Mucosa of stomach (tissue), 1 donor: ENCODE data around the gene ERCC8.
"Not testable (repeated sequence)": the region's sequence is repeated elsewhere in the genome, so short reads cannot be mapped to it uniquely, and the experiment has no call there.

Source experiments
- H3K27me3 ChIP-seq: one replicate; pipeline ENCODE4 v1.7.0; 2013; ENCODE audit warnings: mild to moderate bottlenecking, low read length; ENCODE audit not compliant: control insufficient read depth, insufficient read depth
- H3K36me3 ChIP-seq: one replicate; pipeline ENCODE4 v1.7.0; 2013; ENCODE audit warnings: low read length; ENCODE audit not compliant: control insufficient read depth, insufficient read depth
- H3K4me1 ChIP-seq: one replicate; pipeline ENCODE4 v1.7.0; 2013; ENCODE audit warnings: mild to moderate bottlenecking, low read length; ENCODE audit not compliant: control insufficient read depth, insufficient read depth
- H3K4me3 ChIP-seq: one replicate; pipeline ENCODE4 v1.7.0; 2013; ENCODE audit warnings: low read length
- H3K9ac ChIP-seq: one replicate; pipeline ENCODE4 v1.7.0; 2013; ENCODE audit warnings: mild to moderate bottlenecking, low read length, moderate library complexity
- H3K9me3 ChIP-seq: one replicate; pipeline ENCODE4 v1.7.0; 2013; ENCODE audit warnings: mild to moderate bottlenecking, low read length, moderate library complexity; ENCODE audit not compliant: control insufficient read depth
- donor health status: Pancreatic carcinoma.

Gene ERCC8

DNA sequence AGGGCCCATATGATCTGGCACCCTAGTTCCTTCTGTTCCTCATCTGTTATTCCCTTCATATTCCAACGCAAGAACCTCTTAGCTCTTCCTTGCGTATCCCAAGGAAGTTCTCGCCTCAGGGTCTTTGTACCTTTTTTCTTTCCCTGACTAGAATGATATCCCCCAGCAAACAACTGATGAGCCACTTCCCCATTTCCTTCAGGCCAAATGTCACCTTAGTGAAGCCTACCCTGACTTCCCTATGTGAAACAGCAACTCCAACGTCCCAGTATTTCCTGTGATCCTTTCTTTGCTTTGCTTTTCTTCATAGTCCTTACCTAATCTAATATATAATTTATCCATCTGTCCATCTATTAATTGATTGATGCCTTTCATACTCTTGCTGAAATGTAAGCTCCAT is 47.9 kb downstream of the ERCC8 start:
- Histone ChIP-seq H3K27me3 (no peaks in the 10 kb centered on the region), H3K4me1 (no peaks in the 10 kb centered on the region), H3K4me3 (no peak overlapping the region), H3K36me3 (no peaks in the 10 kb centered on the region), H3K9me3 (no peaks in the 10 kb centered on the region), H3K9ac (no peak overlapping the region)

DNA sequence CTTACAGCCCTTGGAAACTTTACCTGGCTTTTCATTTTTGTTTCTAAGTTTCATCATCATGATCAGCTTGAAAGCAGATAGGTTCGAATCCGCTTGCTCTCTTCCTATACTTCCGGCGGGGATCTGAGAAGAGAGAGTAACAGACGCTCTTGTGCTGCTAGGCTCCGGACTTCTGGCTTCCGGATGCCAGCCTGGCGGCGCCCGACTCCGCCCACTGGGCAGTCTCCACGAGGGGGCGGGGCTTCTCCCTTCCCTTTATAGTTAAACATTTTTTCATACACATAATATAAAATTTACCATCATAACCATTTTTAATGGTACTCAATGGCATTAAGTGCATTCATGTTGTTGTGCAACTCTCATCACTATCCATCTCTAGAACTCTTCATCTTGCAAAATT is 51.3 kb downstream of the ERCC8 start:
- Histone ChIP-seq H3K9me3 (no peaks in the 10 kb centered on the region), H3K4me3 (no peak overlapping the region), H3K9ac (no peak overlapping the region), H3K36me3 (no peaks in the 10 kb centered on the region), H3K27me3 (no peaks in the 10 kb centered on the region), H3K4me1 (no peaks in the 10 kb centered on the region)

DNA sequence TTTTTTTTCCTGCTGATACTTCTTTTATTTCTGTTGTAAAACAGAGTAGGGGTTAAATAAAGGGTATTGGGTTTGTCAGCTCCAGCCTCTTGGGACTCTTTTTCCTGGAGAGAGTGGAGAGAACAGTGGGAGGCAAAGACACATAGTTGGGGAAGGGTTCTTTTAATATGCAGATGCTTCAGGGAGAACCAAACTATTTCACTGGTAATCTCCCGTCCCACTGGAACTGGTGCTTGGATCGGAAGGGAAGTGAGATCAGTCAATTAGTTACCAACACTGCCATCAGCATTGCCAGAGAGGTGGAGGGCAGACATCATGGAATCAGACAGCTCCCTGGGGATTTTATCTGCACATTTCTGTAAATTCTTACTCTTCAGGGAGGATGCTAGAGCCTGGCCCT is 53.2 kb downstream of the ERCC8 start:
- Histone ChIP-seq H3K9ac (no peak overlapping the region), H3K4me3 (no peak overlapping the region), H3K27me3 (no peaks in the 10 kb centered on the region), H3K9me3 (no peaks in the 10 kb centered on the region), H3K4me1 (no peaks in the 10 kb centered on the region), H3K36me3 (no peaks in the 10 kb centered on the region)

DNA sequence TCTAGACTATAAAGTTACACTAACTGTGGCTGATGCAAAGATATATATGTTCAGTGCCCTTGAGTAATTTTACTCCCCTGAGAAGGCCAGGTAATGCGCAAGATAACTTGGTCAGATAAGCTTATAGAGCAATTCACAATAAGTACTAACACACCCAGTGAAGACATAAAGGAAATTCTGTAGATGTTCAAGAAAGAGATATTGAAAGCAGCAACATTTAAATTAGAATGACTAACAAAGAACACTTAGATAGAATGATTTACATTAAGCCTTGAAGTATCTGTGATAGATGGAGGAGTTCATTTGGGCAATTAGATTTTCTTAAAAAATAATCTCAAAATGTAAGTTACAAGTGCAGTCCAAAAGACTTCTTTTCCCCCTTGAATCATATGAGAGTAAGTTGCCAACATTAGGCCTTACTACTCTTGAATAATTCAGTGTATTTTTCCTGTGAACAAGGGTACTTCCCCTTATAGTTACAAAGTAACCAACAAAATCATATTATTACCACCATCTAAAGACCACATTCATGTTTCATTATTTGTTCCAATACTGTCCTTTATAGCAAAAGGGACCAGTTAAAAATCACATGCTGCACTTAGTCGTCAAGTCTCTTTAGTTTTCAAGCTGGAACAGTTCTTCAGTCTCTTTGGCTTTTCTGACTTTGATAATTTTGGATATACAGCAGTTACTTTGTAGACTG is 56.4 kb downstream of the ERCC8 start:
- no peaks in the 10 kb centered on the region for H3K36me3 ChIP-seq
- no peak overlapping the region for H3K9ac ChIP-seq
- no peaks in the 10 kb centered on the region for H3K4me1 ChIP-seq
- no peak overlapping the region for H3K4me3 ChIP-seq
- no peaks in the 10 kb centered on the region for H3K9me3 ChIP-seq
- H3K27me3 ChIP-seq, result no peaks in the 10 kb centered on the region

DNA sequence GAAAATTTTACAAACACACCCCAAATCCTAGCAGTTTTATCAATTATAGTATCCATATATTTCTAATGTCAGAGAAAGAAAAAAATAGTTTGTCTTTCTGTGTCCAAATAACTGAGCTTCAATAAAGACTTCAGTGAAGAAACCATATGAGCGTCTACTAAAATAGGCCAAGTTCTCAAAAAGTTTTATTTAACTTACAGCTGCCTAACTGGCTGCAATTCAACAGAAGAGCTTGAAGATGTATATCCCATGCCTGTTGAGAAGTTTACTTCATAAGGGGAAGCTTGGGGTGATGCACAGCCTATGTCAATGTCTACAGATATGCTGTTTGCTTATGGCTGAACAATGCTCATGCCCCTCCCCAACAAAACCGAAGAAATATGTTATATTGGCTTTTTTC is 57.1 kb downstream of the ERCC8 start:
- no peak overlapping the region for H3K4me3 ChIP-seq
- H3K27me3 ChIP-seq, result no peaks in the 10 kb centered on the region
- H3K4me1 ChIP-seq, result no peaks in the 10 kb centered on the region
- no peaks in the 10 kb centered on the region for H3K36me3 ChIP-seq
- H3K9me3 ChIP-seq, result no peaks in the 10 kb centered on the region
- H3K9ac ChIP-seq, result no peak overlapping the region

DNA sequence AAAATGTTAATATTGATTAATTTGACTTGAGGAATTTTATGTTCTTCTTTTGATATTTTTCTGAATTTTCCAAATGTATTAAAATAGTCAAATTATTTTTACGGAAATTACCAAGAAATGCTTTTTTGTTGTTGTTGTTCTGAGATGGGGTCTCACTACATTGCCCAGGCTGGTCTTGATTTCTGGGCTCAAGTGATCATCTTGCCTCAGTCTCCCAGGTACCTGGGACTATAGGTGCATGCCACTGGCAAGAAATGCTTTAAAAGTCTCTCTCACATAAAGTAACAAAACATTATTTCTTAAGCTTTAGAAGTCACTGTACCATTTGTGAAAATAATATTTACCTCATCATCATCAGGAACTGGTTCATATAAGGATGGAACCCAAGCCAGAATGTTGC is 57.8 kb downstream of the ERCC8 start:
- Histone ChIP-seq H3K9ac (no peak overlapping the region), H3K4me1 (no peaks in the 10 kb centered on the region), H3K4me3 (no peak overlapping the region), H3K27me3 (no peaks in the 10 kb centered on the region), H3K36me3 (no peaks in the 10 kb centered on the region), H3K9me3 (no peaks in the 10 kb centered on the region)

DNA sequence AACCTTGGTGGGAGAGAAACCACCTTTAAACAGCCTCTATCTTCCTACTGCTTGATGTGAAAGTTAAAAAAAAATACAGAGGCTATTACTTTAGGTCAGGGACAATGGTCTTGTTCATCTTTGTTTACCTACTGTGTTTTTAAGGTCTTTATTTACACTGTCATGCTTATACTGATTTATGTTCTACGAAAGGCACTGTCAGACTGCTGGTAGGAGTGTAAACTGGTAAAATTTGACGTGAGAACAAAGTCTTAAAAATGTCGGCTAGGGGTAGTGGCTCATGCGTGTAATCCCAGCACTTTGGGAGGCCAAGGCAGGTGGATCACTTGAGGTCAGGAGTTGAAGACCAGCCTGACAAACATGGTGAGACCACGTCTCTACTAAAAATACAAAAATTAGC is 58.7 kb downstream of the ERCC8 start:
- Histone ChIP-seq H3K9ac (no peak overlapping the region), H3K9me3 (no peaks in the 10 kb centered on the region), H3K27me3 (no peaks in the 10 kb centered on the region), H3K4me1 (no peaks in the 10 kb centered on the region), H3K36me3 (no peaks in the 10 kb centered on the region), H3K4me3 (no peak overlapping the region)

DNA sequence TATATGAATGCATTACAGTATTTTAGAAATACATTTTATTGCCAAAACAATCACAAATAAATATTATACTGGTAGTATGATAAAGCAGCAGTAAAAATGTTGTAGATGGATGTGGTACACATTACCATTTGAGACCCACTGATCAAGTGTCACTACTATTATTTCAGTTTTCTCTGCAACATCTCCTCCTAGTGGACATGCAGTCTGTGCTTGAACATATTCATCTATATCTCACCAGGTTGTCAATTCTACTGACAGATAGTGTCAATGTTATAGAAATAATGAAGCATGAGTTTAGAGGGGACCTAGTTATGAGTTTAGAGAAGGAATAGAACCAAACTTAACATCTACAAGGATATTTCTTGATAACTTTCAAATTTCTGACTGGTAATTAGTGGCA is 61.6 kb downstream of the ERCC8 start:
- Histone ChIP-seq H3K9me3 (no peaks in the 10 kb centered on the region), H3K36me3 (no peaks in the 10 kb centered on the region), H3K27me3 (no peaks in the 10 kb centered on the region)

DNA sequence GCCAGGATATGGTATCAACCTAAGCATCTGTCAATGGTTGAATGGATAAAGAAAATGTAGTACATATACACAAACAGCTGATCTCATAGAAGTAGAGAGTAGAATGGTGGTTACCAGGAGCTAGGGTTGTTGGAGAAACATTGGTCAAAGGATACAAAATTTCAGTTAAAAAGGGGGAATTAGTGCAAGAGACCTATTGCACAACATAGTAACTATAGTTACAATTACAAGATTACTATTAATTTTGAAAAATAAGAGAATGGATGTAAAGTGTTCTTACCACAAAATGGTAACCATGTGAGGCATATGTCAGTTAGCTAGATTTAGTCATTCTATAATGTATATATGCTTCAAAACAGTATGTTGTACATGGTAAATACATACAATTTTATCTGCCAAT is 72.0 kb downstream of the ERCC8 start:
- no peaks in the 10 kb centered on the region for H3K27me3 ChIP-seq
- H3K36me3 ChIP-seq, result no peaks in the 10 kb centered on the region
- H3K4me3 ChIP-seq, result no peak overlapping the region
- no peaks in the 10 kb centered on the region for H3K4me1 ChIP-seq
- no peak overlapping the region for H3K9ac ChIP-seq
- H3K9me3 ChIP-seq, result no peaks in the 10 kb centered on the region

More for the DNA sequence above, 61.6 kb downstream of the ERCC8 start:
- H3K4me3 ChIP-seq, result no peak overlapping the region
- H3K4me1 ChIP-seq, result no peaks in the 10 kb centered on the region
- H3K9ac ChIP-seq, result no peak overlapping the region

DNA sequence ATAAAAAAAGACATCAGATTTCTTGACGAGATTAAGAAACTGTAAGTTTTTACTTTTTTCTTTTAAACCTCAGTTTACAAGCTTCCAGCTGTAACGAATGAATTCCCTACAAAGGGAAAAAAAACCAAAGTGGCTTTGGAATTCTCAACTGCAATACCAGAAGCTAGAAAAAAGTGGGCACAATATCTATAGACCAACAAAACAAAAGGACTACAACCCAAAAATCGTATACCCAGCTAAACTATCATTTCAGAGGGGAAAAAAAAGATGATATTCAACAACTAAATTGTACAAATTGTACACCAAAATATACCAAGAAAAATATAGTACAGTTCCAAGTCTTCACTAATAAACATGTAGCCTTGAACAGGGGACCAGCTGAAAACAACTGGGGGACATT is 74.0 kb downstream of the ERCC8 start:
- no peaks in the 10 kb centered on the region for H3K9me3 ChIP-seq
- no peaks in the 10 kb centered on the region for H3K27me3 ChIP-seq
- H3K9ac ChIP-seq, result no peak overlapping the region
- H3K36me3 ChIP-seq, result no peaks in the 10 kb centered on the region
- no peaks in the 10 kb centered on the region for H3K4me1 ChIP-seq
- H3K4me3 ChIP-seq, result no peak overlapping the region

DNA sequence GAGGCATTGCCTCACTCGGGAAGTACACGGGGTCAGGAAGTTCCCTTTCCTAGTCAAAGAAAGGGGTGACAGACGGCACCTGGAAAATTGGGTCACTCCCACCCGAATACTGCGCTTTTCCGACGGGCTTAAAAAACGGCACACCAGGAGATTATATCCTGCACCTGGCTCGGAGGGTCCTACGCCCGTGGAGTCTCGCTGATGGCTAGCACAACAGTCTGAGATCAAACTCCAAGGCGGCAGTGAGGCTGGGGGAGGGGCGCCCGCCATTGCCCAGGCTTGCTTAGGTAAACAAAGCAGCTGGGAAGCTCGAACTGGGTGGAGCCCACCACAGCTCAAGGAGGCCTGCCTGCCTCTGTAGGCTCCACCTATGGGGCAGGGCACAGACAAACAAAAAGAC is 84.3 kb downstream of the ERCC8 start:
- not testable (repeated sequence) for H3K9ac ChIP-seq, H3K4me1 ChIP-seq, H3K4me3 ChIP-seq, H3K9me3 ChIP-seq, H3K36me3 ChIP-seq, H3K27me3 ChIP-seq

DNA sequence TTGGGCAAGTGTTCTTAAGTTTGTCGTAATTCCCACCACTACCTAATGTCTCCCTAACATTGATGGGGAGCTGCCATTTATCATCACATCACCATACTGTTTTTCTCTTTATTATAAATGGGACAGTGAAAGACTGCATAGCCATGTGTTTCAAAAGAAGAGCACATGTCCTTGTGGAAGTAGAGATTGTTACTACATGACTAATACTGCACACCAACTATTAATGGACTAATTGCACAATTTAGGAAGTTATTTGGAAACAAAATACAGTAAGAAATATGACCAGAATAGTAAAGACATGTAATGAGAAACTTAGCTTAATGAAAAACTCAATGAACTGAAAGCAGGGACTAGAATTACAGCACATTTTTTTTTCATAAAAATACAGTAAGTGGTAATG is 88.8 kb downstream of the ERCC8 start:
- Histone ChIP-seq H3K27me3 (no peaks in the 10 kb centered on the region), H3K4me1 (no peaks in the 10 kb centered on the region), H3K9ac (no peak overlapping the region), H3K36me3 (no peaks in the 10 kb centered on the region), H3K9me3 (no peaks in the 10 kb centered on the region), H3K4me3 (no peak overlapping the region)

DNA sequence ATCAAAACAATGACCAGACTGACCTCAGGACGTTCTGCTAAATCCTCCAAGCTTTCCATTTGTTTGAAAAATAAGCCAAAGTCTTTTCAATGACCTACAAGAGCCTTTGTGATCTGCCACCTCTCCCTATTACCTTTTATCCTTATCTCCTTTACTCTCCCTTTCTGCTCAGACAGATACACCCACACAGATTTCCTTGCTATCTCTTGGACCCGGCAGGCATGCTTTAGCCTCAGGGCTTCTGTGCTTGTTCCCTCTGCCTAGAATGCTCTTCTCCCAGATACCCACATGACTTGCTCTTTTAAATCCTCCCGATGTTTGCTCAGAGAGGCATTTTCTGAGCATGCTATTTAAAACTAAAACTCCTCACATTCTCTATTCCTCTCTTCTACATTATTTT is 91.9 kb downstream of the ERCC8 start:
- Histone ChIP-seq H3K36me3 (no peaks in the 10 kb centered on the region), H3K4me1 (no peaks in the 10 kb centered on the region), H3K4me3 (no peak overlapping the region), H3K9me3 (no peaks in the 10 kb centered on the region), H3K9ac (no peak overlapping the region), H3K27me3 (no peaks in the 10 kb centered on the region)
